NCI-H2081 (cell line): ENCODE results near the gene RABGEF1.

Experiments
- DNase-seq, 2 experiments: peaks; one replicate each; lab custom pipeline; 2025; lab: John Stamatoyannopoulos, UW

Gene RABGEF1

GRCh38 chr7:66859339-66859738, 118.8 kb downstream of the RABGEF1 start:
- no peak for DNase-seq

GRCh38 chr7:66859794-66860645, 119.5 kb downstream of the RABGEF1 start:
- no peak for DNase-seq

GRCh38 chr7:66860767-66861166, 120.2 kb downstream of the RABGEF1 start:
- DNase-seq = no peak
